Psoas muscle (tissue), 8 donors: ENCODE data around the gene ABLIM2. TPM values are rescaled to one million over a fixed set of nuclear protein-coding genes. Genes with fewer than 3 reads are reported as not detected.

Experiments used
- ATAC-seq, 4 donors: fragments of 200-7000 bp; cut with Tn5 transposase; one replicate each; pipeline ENCODE4 v1.9.1; 2020; ENCODE audit warnings: moderate library complexity in 3 of 4, mild to moderate bottlenecking in 2 of 4
- DNase-seq, 2 donors: peaks; one replicate each; pipeline ENCODE4 v3.0.0-alpha.2; 2020
- H3K27ac ChIP-seq: fragments of 200-600 bp; one replicate; pipeline ENCODE4 v1.8.0; 2022
- H3K27me3 ChIP-seq, 3 donors: fragments of 200-600 bp in 1 of 3; one replicate each; pipeline versions ENCODE4 v1.6.1 to v1.8.0; 2013 to 2022; ENCODE audit warnings: low read length in 2 of 3, mild to moderate bottlenecking in 2 of 3, moderate library complexity in 1 of 3; ENCODE audit not compliant: insufficient read depth in 3 of 3
- H3K36me3 ChIP-seq, 2 donors: fragments of 200-600 bp in 1 of 2; one replicate each; pipeline versions ENCODE4 v1.6.1 to v1.8.0; 2013 to 2022; ENCODE audit warnings: low read depth in 1 of 2, mild to moderate bottlenecking in 1 of 2, moderate library complexity in 1 of 2; ENCODE audit not compliant: insufficient read depth in 1 of 2
- H3K4me1 ChIP-seq: fragments of 200-600 bp; one replicate; pipeline ENCODE4 v1.8.0; 2022
- H3K4me3 ChIP-seq: fragments of 200-600 bp; one replicate; pipeline ENCODE4 v1.8.0; 2022; ENCODE audit warnings: mild to moderate bottlenecking
- H3K9me3 ChIP-seq: fragments of 200-600 bp; one replicate; pipeline ENCODE4 v1.8.0; 2022
- WGBS, 3 donors: extraction: QIAGEN DNeasy Blood & Tissue Kit; methylation state at CpG; one replicate each; pipeline versions ENCODE4 v1.1.6 to v1.1.7; 2013; 5-methylcytosine and 5-hydroxymethylcytosine counted together
- intact Hi-C, 2 donors: fragments of 100-400 bp; cut with DNase I; formaldehyde crosslinking; loops; one replicate each; pipeline versions ENCODE4 v1.11.0 to v1.14.2; 2022
- polyA plus RNA-seq, 3 donors: library from polyadenylated mRNA; stranded (reverse); fragments of 200-250 nt; gene quantifications; one replicate each; pipeline ENCODE4 v1.2.3, GENCODE V29; 2013
- total RNA-seq, 4 donors: library from RNA; stranded (reverse); fragmentation: NEBNext Ultra II Directional in 2 of 4; extraction: Animal tissue kit (Norgen Biotek cat#: 25700) in 2 of 4; gene quantifications; one replicate each; pipeline versions ENCODE4 v1.2.1 to v1.2.4, GENCODE V29; 2021 to 2023
- TF ChIP-seq, protein P1 (sequence below): fragments of 200-600 bp; IDR thresholded peaks from one replicate; pipeline ENCODE4 v1.8.0; 2022; ENCODE audit warnings: antibody characterized with exemption
- donor health status: healthy with polysubstance abuse.
- donor health status: DM: no; HTN: no; CAD: no; lungs with moderate emphysema.
- donor health status: Bipolar disorder and iron deficiency.
- donor health status: healthy.
- donor health status: DM: yes; HTN: yes; CAD: no.
- donor health status: DM: no; HTN: no; CAD: no.
- donor health status: DM: no; HTN: no; CAD: no.
- donor health status: DM: yes; HTN: yes; CAD: no.

The ABLIM2 gene
- total and polyA plus RNA-seq, 7 donors = 82.2 to 956 (median 292) TPM

DNA sequence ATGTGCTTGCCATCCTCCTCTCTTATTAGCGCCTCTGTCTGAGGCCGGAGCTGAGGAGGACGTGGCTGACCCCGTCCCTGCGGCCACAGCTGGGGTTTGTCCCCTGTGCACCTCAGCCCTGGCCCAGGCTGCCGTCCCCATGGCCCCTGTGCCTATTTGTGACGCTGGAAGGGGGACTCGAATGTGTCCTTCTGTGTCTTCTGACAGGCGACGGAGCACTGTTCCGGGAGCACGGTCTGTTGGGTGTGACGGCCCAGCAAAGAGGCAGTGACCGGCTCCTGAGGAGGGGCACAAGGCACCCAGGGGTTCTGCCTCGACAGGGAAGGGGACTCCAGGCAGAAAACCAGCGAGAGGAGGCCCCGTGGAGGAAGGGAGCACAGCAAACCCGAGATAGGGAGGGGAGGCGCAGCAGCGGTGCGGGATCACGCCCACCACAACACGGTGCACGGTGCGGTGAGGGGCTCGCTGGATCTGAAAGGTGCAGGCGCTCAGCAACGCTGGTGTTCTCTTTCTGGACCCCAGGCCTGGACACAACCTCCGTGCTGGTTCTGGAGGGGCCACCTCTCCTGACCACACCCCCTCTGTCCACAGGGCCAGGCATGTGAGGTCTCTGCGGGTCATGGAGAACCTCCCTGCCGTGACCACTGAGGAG, 46.1 kb upstream of the ABLIM2 start:
- H3K4me1 ChIP-seq = no peaks in the 10 kb centered on the region
- DNase-seq (no peak), ATAC-seq (no peak)
- H3K27me3 ChIP-seq = no peaks in the 10 kb centered on the region
- intact Hi-C loops = no loop called here
- H3K36me3 ChIP-seq = no peaks in the 10 kb centered on the region
- TF ChIP-seq, protein P1, sequence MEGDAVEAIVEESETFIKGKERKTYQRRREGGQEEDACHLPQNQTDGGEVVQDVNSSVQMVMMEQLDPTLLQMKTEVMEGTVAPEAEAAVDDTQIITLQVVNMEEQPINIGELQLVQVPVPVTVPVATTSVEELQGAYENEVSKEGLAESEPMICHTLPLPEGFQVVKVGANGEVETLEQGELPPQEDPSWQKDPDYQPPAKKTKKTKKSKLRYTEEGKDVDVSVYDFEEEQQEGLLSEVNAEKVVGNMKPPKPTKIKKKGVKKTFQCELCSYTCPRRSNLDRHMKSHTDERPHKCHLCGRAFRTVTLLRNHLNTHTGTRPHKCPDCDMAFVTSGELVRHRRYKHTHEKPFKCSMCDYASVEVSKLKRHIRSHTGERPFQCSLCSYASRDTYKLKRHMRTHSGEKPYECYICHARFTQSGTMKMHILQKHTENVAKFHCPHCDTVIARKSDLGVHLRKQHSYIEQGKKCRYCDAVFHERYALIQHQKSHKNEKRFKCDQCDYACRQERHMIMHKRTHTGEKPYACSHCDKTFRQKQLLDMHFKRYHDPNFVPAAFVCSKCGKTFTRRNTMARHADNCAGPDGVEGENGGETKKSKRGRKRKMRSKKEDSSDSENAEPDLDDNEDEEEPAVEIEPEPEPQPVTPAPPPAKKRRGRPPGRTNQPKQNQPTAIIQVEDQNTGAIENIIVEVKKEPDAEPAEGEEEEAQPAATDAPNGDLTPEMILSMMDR = no peak
- no peak overlapping the region for H3K27ac ChIP-seq
- no peaks in the 10 kb centered on the region for H3K9me3 ChIP-seq
- WGBS, 3 donors = 92 to 94% (median 93%) methylated on average over 31 of the region's 31 CpGs
- H3K4me3 ChIP-seq = no peak overlapping the region

DNA sequence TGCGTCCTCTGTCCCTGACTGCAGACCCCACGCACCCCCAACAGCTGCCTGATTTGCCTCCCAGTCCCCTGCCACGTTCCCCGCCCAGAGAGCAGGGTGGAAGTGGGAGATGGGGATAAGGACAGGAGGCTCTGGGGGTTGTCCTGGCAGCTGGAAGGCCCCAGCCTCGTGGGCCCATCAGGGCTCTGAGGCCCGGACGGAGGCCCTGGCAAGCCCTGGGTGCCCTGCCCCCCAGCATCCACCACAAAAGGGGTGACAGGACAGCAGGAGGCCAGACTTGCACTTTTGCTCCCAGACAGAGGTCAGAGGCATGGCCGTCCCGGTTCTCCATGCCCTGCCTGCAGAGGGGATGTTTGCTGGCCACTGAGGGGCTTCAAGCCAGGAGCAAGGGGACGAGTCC, 45.2 kb upstream of the ABLIM2 start:
- no peak overlapping the region for H3K4me3 ChIP-seq
- ATAC-seq (no peak), DNase-seq (no peak)
- TF ChIP-seq, protein P1 = no peak
- no peaks in the 10 kb centered on the region for H3K27me3 ChIP-seq
- H3K9me3 ChIP-seq = no peaks in the 10 kb centered on the region
- no peak overlapping the region for H3K27ac ChIP-seq
- 86 to 87% (median 87%) methylated on average over 10 of the region's 10 CpGs for WGBS, 3 donors
- H3K36me3 ChIP-seq = no peaks in the 10 kb centered on the region
- intact Hi-C loops = no loop called here
- H3K4me1 ChIP-seq = no peaks in the 10 kb centered on the region

DNA sequence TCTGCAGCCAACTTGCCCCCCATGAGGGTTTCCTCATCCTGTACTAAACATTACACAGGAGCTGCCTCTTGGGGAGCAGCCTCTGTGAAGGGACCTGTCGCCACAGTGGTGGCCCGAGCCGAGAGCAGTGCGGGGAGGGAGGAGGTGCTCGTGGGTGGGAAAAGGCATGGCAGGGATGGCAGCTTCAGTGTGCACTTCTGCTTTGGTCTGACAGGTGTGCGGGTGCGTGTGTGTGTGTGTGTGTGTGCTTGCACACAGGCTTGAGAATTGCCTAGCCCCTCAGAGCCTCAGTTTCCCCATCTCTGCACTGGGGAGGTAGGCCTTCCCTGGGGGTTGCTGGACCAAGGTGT, 44.4 kb upstream of the ABLIM2 start:
- Histone ChIP-seq H3K9me3 (no peaks in the 10 kb centered on the region), H3K4me3 (no peak overlapping the region), H3K27me3 (no peaks in the 10 kb centered on the region), H3K4me1 (no peaks in the 10 kb centered on the region), H3K27ac (no peak overlapping the region), H3K36me3 (no peaks in the 10 kb centered on the region)
- DNase-seq = no peak
- WGBS, 3 donors = 87 to 91% (median 90%) methylated on average over 7 of the region's 7 CpGs
- ATAC-seq = no peak
- intact Hi-C loops = no loop called here
- TF ChIP-seq, protein P1 = no peak

DNA sequence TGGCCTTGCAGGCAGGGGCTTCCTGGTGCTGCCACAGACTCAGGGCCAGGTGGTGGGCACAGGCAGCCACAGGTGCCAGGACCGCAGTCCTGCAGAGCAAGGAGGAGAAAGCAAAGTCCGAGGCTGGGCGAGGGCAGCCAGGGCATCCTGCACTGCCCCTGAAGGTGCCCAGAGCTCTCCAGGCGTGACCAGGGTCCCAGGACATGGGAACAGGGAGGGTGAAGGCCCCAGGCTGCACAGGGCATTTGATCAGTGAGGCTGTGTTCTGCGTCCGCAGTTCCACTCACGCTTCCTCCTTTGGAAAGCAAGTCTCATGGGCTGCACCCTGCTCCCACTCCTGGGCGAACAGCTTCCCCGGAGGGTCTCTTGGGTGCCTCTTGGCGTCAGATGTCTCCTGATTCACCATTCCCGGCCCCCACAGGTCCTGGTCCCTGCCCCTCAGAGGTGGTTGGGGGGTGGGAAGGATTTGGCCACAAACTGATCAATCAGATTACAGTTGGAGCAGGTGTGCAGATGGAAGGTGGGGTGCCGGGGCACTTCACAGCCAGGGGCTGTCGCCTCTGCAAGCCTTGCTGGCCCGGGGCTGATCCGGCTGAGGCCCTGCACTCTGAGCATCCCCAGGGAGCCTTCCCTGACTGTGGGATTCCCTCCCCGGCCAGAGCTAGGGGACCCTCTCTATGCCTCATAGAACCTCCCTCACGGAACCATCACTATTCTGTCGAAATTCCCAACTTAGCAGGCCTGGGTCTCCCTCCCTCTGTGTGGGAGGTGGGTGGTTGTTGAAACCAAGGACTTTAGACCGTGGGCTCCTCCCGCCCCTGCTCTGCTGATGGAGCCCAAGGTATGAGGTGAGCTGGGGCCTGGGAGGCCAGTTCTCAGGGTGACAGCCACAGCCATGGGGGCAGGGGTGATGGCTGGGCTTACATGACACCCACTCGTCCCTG, 43.8 kb upstream of the ABLIM2 start:
- H3K27ac ChIP-seq = no peak overlapping the region
- no peaks in the 10 kb centered on the region for H3K9me3 ChIP-seq
- no peak overlapping the region for H3K4me3 ChIP-seq
- intact Hi-C loops = no loop called here
- ATAC-seq = no peak
- TF ChIP-seq, protein P1 = no peak
- no peaks in the 10 kb centered on the region for H3K36me3 ChIP-seq
- H3K27me3 ChIP-seq = no peaks in the 10 kb centered on the region
- no peaks in the 10 kb centered on the region for H3K4me1 ChIP-seq
- 84 to 90% (median 88%) methylated on average over 21 of the region's 21 CpGs for WGBS, 3 donors
- DNase-seq = no peak
